Globus pallidus (tissue), 1 donor: ENCODE measurements around the gene PREX1.
"Not testable (repeated sequence)": the region's sequence is repeated elsewhere in the genome, so short reads cannot be mapped to it uniquely, and the experiment has no call there.

ENCODE experiments used
- DNase-seq: peaks from one replicate; pipeline ENCODE4 v3.0.0-alpha.2; 2015; ENCODE audit warnings: low spot score

The PREX1 gene

GRCh38 chr20:48846516-48847492 lies 19.0 kb upstream of the PREX1 start:
- DNase-seq: peak; percentile 47

- DNase-seq: no peak
These were observed 18.0 kb upstream of the PREX1 start for GRCh38 chr20:48845721-48846306.

DNA sequence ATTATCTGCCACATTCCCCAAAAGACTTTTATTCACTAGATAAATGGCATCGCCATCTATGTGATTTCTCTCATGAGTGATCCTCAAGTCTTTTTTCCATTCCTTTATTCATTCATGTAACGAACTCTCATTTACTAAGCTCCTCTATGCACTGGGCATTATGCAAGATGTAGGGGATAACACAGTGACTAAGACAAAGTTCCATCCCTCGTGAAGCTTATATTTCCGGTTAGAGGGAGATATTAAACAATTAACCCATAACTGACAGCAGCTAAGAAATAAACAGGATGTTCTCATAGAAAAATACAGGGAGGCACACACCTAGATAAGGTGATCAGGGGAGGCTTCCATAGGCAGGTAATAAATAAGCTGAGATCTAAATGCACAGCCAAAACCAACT lies 17.2 kb upstream of the PREX1 start:
- DNase-seq: no peak

GRCh38 chr20:48843896-48844295 lies 16.1 kb upstream of the PREX1 start:
- DNase-seq: not testable (repeated sequence)

DNA sequence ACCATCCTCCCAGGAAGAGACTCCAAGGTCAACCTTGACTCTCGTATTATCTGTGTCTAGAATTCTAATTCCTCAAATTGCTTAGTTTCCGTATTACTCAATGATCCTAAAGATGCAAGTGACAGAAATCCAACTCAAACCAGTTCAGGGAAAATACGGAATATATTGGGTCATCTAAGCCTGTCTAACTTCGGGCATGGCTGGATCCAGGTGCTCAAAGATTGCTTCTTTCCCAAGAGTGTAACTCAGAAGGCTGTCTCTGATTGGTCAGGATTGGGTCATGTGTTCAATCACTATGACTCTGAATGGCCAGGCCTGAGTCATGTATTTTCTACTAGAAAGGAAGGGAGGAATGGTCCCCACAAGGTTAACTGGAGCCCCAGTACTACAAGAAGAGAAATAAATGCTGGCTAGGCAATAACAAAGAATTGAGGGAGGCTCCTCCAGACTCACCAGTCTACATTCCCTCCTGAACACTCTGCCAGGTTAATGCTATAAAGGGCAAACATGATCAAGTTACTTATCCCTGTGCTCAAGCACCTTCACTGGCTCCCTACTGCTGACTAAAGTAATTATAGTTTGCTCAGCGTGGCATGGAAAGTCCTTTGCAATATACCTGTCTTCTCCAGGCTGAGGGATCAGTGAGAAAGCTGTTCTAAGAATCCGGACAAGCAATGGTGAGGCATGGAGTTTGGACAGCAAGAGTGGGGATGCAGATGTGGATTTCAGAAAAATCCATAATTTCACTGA lies 15.4 kb upstream of the PREX1 start:
- DNase-seq: no peak

DNA sequence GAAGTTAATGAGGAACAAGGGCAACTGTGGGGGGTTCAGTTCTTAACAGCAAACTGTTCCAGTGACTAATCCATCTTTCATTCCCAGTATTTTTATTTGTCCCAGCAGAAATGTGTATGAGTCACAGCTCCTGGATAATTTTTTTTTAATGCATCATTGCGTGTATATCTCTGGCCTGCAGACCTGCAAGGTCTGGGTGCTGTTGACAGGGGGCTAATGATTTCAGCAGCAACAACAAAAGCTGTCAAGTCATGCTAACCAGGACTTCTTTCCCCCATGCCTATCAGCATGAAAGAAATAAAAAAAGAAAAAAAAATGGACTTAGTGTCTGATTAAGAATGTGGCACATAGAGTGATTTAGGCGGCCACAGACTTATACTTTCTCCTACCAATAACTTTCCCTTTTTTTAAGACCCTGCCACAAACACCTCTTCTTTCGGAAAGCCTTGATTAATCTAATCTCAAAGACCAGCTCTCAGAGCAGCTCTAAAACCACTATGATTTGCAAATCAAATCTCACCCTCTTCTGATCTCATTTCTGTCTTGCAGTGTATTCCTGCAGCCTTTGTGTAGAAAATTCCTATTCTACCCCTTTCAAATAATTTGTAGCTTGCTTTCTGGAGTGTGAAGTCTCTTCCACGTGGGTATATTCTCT lies 14.2 kb upstream of the PREX1 start:
- no peak for DNase-seq

- no peak for DNase-seq
These were observed 13.5 kb upstream of the PREX1 start for GRCh38 chr20:48841196-48841874.

GRCh38 chr20:48839154-48839917 lies 11.5 kb upstream of the PREX1 start:
- no peak for DNase-seq

DNA sequence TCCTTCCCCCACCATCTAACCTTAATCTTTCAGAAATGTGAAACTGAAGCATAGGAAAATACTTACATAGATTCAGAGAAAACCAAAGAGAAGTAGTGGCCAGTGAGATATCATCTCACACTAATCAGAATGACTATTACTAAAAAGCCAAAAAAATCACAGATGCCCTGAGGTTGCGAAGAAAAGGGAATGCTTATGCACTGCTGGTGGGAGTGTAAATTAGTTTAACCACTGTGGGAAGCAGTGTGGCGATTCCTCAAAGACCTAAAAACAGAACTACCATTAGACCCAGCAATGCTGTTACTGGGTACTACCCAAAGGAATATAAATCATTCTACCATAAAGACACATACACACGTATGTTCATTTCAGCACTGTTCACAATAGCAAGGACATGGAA lies 9.2 kb upstream of the PREX1 start:
- DNase-seq: no peak

- DNase-seq: no peak
These were observed 7.6 kb upstream of the PREX1 start for GRCh38 chr20:48835390-48835789.

- no peak for DNase-seq
These were observed 6.5 kb upstream of the PREX1 start for GRCh38 chr20:48834278-48834677.

DNA sequence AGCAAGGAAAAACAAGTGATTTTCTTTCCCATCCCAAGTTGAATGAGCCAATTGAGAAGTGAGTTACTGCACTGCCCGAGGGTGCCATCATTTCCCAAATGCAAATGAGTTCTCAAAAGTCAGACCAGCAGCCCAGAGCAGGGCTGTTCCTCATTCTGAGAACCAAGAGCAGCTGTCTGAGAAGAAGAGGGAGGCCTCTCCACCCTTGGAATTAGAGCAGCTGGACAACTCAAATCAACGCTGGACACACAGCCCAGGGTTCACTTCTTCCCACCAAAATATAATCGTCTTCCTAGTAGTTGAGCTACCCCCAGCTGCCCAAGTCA lies 4.6 kb upstream of the PREX1 start:
- peak; percentile 39 for DNase-seq

DNA sequence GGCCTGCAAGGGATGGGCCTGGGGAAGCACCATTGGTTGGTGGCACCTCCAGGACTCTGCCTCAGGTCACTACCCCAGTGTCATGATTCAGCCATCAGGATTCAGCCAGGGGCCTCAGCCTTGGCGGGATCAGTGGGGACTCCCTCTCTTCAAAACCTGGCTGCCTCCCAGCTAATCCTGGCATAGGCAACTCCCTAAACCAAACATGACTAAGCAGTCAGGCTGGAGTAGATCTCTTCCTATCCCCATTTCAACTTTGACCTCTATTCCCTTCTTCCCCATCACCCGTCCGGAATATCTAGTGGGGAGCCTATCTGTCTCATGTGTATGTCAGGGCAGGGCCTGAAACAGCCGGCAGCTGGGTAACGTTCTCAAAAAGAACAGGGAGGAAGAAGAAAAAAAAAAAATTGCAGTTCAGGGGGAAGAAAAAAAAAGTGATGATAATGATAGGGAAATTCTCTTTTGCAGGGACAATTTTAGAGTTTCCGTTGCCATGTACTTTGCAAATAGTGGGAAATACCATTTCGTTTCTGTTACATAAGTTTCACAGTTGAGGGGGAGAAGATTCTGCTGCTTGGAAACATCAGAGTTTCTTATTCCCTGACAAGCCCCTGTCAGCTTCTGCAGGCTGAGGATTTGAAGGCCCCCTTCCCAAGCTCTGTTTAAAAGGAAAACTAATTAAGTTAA lies 4.1 kb upstream of the PREX1 start:
- DNase-seq: peak; percentile 52

DNA sequence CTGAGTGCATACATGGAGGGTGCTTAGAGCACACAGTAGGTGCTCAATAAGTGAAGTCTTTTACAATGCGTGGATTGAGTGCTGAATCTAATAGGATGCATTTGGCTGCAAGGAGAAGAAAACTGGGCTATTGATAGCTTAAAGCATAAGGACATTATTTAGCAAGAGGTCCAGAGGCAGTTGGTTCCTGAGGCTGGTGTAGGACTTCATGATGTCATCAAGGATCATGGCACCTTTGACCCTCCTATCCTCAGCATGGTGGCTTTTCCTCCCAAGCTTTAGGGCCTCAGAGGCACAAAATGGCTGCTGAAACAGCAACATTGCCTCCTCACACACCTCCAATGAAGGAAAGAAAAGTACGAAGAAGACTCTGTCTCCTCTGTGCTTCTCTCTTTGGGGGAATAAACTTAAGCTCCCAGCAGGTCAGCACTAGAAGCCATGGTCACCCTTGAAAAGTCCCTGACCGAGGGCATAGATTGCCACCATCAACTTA lies 3.1 kb upstream of the PREX1 start:
- no peak for DNase-seq

DNA sequence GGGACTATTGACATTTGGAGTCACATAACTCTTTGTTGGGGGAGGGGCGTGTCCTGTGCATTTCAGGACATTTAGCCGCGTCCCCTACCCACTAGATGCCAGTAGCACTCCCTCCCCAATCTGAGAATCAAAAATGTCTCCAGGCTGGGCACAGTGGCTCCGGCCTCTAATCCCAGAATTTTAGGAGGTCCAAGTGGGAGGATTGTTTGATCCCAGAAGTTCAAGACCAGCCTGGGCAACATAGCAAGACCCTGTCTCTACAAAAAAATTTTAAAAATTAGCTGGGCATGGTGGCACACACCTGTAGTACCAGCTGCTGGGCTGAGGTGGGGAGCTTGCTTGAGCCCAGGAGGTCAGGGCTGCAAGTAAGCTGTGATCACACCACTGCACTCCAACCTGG lies 2.1 kb upstream of the PREX1 start:
- no peak for DNase-seq

DNA sequence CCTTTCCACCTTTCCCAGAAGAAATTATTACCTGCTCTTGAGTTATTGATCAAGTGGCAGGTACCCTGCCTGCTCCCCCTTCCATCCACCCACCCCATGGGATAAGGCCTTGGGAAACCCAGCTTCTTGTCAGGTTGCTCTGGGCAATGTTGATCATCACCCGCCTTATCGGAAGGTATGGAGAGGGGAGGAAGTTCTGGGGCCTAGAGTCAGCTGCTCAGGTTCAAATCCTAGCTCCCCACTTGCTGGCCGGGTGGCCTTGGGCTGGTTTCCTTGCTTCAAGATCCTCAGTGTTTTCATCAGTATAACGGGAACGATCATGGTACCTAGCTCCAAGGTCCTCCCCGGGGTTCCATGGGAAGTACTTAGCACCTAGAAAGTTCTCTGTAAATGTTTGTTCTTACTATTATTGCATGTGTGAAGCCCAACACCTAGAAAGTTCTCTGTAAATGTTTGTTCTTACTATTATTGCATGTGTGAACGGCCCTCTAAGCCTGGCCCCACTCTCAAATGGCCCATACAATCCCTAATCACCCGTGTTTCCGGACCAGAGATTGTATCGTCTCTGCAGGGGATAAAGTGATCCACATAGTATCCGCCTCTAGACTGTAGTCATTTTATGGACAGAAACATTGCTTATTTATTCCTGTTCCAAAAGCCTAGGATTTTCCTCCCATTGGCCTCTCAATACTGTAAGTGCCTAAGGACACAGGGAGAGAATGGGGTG lies 1.1 kb upstream of the PREX1 start:
- no peak for DNase-seq

GRCh38 chr20:48826883-48827771 lies 672 bp downstream of the PREX1 start:
- DNase-seq: peak; percentile 40

GRCh38 chr20:48826480-48826879 lies 1.3 kb downstream of the PREX1 start:
- not testable (repeated sequence) for DNase-seq
